Osteocyte (in vitro differentiated cells): Measurements from ENCODE around the gene HNF4A. TPM values are rescaled to one million over a fixed set of nuclear protein-coding genes. Genes with fewer than 3 reads are reported as not detected.

Experiments used
- DNase-seq: peaks from one replicate; pipeline ENCODE4 v3.0.0; 2021; ENCODE audit warnings: mixed read lengths; ENCODE audit not compliant: unreplicated experiment; ENCODE audit errors: extremely low spot score
- H3K27ac Mint-ChIP-seq: one replicate; pipeline ENCODE4 v1.8.0; 2021; ENCODE audit warnings: mild to moderate bottlenecking, mixed read lengths; ENCODE audit not compliant: unreplicated experiment
- H3K27me3 Mint-ChIP-seq: one replicate; pipeline ENCODE4 v1.8.0; 2021; ENCODE audit warnings: mixed read lengths; ENCODE audit not compliant: unreplicated experiment
- H3K36me3 Mint-ChIP-seq: one replicate; pipeline ENCODE4 v1.8.0; 2021; ENCODE audit warnings: mixed read lengths; ENCODE audit not compliant: unreplicated experiment
- H3K4me1 Mint-ChIP-seq: one replicate; pipeline ENCODE4 v1.8.0; 2021; ENCODE audit warnings: mixed read lengths; ENCODE audit not compliant: unreplicated experiment
- H3K4me3 Mint-ChIP-seq: one replicate; pipeline ENCODE4 v1.8.0; 2021; ENCODE audit warnings: mild to moderate bottlenecking, moderate library complexity, mixed read lengths; ENCODE audit not compliant: unreplicated experiment
- H3K9me3 Mint-ChIP-seq: one replicate; pipeline ENCODE4 v1.8.0; 2021; ENCODE audit warnings: mixed read lengths; ENCODE audit not compliant: unreplicated experiment
- CTCF ChIP-seq: fragments of 200-600 bp; sonication (generic); IDR thresholded peaks from 2 replicates; pipeline ENCODE4 v1.5.0; 2021; ENCODE audit warnings: antibody characterized with exemption, mild to moderate bottlenecking, moderate library complexity
- long read RNA-seq: library from polyadenylated mRNA; unstranded; transcript quantifications from one replicate; pipeline ENCODE4 v2.0.0, GENCODE V29; 2021
- total RNA-seq: library from RNA; stranded (reverse); gene quantifications from 2 replicates; pipeline ENCODE4 v1.2.1, GENCODE V29; 2021

The HNF4A gene
- not detected in 2 replicates for total RNA-seq
- long read RNA-seq, result 0 reads

DNA sequence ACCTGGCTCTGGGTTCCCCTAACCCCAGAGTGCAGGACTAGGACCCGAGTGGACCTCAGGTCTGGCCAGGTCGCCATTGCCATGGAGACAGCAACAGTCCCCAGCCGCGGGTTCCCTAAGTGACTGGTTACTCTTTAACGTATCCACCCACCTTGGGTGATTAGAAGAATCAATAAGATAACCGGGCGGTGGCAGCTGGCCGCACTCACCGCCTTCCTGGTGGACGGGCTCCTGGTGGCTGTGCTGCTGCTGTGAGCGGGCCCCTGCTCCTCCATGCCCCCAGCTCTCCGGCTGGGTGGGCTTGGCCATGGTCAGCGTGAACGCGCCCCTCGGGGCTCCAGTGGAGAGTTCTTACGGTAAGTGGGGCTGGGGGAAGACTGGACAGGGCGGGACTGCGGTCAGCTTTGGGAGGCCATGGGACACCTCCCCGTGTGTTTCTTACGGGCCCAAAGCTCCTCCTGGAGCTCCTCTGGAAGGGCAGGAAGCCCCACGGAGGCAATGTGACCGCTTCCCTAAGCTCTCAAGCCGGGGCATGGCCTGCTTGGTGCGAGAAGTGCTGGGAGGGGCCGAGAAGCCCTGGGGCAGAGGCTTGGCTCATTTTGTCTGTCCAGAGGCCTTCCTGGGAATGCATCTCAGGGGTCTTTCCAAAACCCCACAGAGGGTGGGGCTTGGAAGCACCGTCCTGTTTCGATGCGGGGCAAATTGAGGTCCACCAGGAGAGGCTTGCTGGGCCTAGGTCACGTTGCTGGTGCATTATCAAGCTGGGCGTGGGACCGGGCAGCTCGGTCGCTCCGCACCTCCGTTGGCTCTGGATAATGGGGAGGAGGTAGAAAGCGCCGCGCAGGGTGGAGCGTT lies at the start of gene HNF4A:
Gene HNF4A, plus strand, starts transcription at position 202 of the 855 bp plus-strand sequence. Its CDS starts 106 bp downstream, at position 308.
- H3K36me3 Mint-ChIP-seq, result no peaks in the 10 kb centered on the region
- H3K9me3 Mint-ChIP-seq, result no peaks in the 10 kb centered on the region
- H3K4me3 Mint-ChIP-seq, result no peak within 1 kb of the TSS
- H3K4me1 Mint-ChIP-seq, result no peaks in the 10 kb centered on the region
- no peak for DNase-seq
- H3K27me3 Mint-ChIP-seq, result peaks cover 40% of the 10 kb centered on the region
- H3K27ac Mint-ChIP-seq, result no peak within 1 kb of the TSS
- no peak for TF ChIP-seq CTCF

DNA sequence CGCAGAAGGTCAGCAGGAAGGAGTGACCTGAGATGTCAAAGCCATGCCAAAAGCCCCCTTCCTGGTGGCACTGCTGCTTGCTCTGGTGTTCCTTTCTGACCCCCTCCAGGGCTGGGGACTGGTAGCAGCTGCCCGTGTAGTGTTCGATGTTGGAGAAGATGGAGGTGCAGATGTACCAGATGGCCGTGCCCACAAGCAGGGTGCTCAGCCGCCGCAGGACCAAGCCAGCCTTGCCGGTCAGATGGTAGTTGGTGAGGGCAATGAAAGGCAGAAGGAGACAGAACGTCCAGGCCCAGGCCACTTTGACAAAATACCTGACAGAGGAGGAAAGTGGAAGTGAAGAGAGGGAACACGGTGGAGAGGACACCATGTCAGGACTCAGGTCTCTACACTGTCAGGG lies 48.6 kb upstream of the HNF4A start:
- Mint-ChIP-seq H3K4me1 (peaks cover 17% of the 10 kb centered on the region), H3K4me3 (no peak overlapping the region), H3K36me3 (no peaks in the 10 kb centered on the region), H3K27ac (no peak overlapping the region), H3K9me3 (no peaks in the 10 kb centered on the region), H3K27me3 (no peaks in the 10 kb centered on the region)
- DNase-seq, result no peak
- no peak for TF ChIP-seq CTCF

DNA sequence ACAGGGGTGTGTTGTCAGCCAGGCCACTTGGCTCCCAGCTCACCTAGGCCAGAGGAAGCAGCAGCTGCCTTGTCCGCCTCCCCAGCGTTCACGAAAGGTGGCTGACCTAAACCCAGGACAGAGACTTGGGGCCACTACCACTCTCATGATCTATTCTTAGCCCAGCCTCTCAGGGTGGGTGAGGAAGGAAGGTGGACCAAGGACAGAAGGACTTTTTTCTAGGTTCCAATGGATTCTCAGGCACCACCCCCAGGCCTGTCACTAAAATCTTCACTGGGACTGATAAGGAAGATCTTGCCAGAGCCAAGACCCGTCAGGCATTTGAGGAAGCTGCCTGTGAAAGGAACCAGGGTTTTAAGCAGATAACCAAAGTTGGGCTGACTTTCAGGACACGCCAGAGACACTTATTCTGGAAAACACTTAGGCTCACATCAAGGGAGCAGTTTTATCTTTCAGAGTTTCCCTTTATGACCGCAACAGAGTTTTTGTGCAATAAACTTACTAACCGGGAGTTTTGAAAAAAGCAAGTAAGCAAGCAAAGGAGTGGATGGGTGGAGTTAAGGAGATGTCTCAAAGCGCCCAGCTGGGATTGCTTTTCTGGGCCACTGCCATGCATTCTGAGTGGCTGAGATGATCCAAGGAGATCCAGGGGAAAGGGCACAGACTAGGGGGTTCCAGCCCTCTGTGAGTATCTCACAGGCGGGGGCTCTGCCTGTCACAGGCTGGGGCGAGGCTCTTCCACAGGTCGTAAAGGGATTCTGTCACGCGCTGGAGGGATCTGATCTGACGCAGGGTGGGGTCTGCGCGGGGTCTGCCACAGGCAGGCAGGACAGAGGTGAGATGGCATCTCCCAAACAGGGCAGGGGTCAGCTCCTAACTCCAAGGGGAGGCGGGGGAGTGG lies 45.5 kb upstream of the HNF4A start:
- H3K4me3 Mint-ChIP-seq, result peak overlapping the region; percentile 88
- no peaks in the 10 kb centered on the region for H3K36me3 Mint-ChIP-seq
- H3K9me3 Mint-ChIP-seq, result no peaks in the 10 kb centered on the region
- H3K4me1 Mint-ChIP-seq, result peaks cover 17% of the 10 kb centered on the region
- no peak for DNase-seq
- peak overlapping the region; percentile 67 for H3K27ac Mint-ChIP-seq
- peaks cover 7% of the 10 kb centered on the region for H3K27me3 Mint-ChIP-seq
- no peak for TF ChIP-seq CTCF

GRCh38 chr20:44310664-44311639 lies 44.5 kb upstream of the HNF4A start, which contains the start of gene FITM2:
FITM2 (minus strand) TSS chr20:44311202; CDS start chr20:44311148, 54 bp downstream.
- Mint-ChIP-seq H3K36me3 (no peaks in the 10 kb centered on the region), H3K4me3 (peak within 1 kb of the TSS; percentile 88), H3K9me3 (no peaks in the 10 kb centered on the region), H3K4me1 (peaks cover 17% of the 10 kb centered on the region), H3K27me3 (peaks cover 7% of the 10 kb centered on the region), H3K27ac (peak within 1 kb of the TSS; percentile 67)
- peak; percentile 99 for DNase-seq
- TF ChIP-seq CTCF, result peak; percentile 98
